Transverse colon (tissue), 4 donors: ENCODE data around the gene TPRG1L. TPM values are rescaled to one million over a fixed set of nuclear protein-coding genes. Genes with fewer than 3 reads are reported as not detected.

Experiments
- DNase-seq: peaks from one replicate; pipeline ENCODE4 v3.0.0-alpha.2; 2019
- H3K27ac ChIP-seq, 4 donors: fragments of 200-600 bp; sonication (generic); 2 replicates each; pipeline ENCODE4 v1.5.1; 2016 to 2018; ENCODE audit warnings: inconsistent platforms in 4 of 4
- H3K27me3 ChIP-seq: fragments of 200-600 bp; sonication (generic); 2 replicates; pipeline ENCODE4 v1.5.1; 2017; ENCODE audit warnings: inconsistent platforms
- H3K36me3 ChIP-seq, 4 donors: fragments of 200-600 bp; sonication (generic); 2 replicates each; pipeline ENCODE4 v1.5.1; 2017 to 2019; ENCODE audit warnings: inconsistent platforms in 4 of 4
- H3K4me1 ChIP-seq, 4 donors: fragments of 200-600 bp; sonication (generic); 2 replicates each; pipeline ENCODE4 v1.5.1; 2017 to 2020; ENCODE audit warnings: inconsistent platforms in 4 of 4
- H3K4me3 ChIP-seq, 4 donors: fragments of 200-600 bp; sonication (generic); 1 replicate in 1 of 4; 2 replicates in 3 of 4; pipeline versions ENCODE4 v1.5.1 to v1.6.1; 2017 to 2019; ENCODE audit warnings: inconsistent platforms in 4 of 4
- H3K9me3 ChIP-seq, 2 donors: fragments of 200-600 bp; sonication (generic); 2 replicates each; pipeline ENCODE4 v1.5.1; 2017 to 2019; ENCODE audit warnings: inconsistent platforms in 2 of 2
- CTCF ChIP-seq, 5 experiments: fragments of 200-600 bp in 3 of 5; fragments of 450-650 bp in 2 of 5; sonication (generic) in 3 of 5; IDR thresholded peaks; 1 replicate in 2 of 5; 2 replicates in 3 of 5; pipeline ENCODE4 v1.5.1; 2016 to 2017; ENCODE audit warnings: antibody characterized with exemption in 5 of 5, inconsistent platforms in 3 of 5, mild to moderate bottlenecking in 2 of 5, moderate library complexity in 1 of 5
- EP300 ChIP-seq: sonication (generic); formaldehyde crosslinking; IDR thresholded peaks from one replicate; pipeline ENCODE4 v1.6.1; 2017; ENCODE audit warnings: antibody characterized with exemption, low read depth
- POLR2A ChIP-seq: fragments of 450-650 bp; IDR thresholded peaks from one replicate; pipeline ENCODE4 v1.6.1; 2016; ENCODE audit warnings: antibody characterized with exemption, mild to moderate bottlenecking, moderate library complexity
- POLR2AphosphoS5 ChIP-seq, 3 donors: sonication (generic); formaldehyde crosslinking; IDR thresholded peaks; one replicate each; pipeline ENCODE4 v1.6.1; 2016; ENCODE audit warnings: antibody characterized with exemption in 3 of 3
- WGBS, 2 donors: methylation state at CpG; one replicate each; pipeline ENCODE4 v1.1.5; 2018; ENCODE audit warnings: low coverage in 1 of 2; 5-methylcytosine and 5-hydroxymethylcytosine counted together
- in situ Hi-C, 4 donors: fragments of 200-750 bp; cut with MboI; loops; one replicate each; pipeline versions ENCODE4 v1.15.0 to v1.15.1; 2017; ENCODE audit warnings: low sequenced_read_pairs in 3 of 4, low pct_ligation_motif_present in 1 of 4, low pct_unique_long_range_greater_than_20kb in 1 of 4
- intact Hi-C: fragments of 100-400 bp; cut with DNase I; formaldehyde crosslinking; loops from one replicate; pipeline ENCODE4 v1.15.1; 2023; ENCODE audit warnings: low total_unique reads
- total RNA-seq, 4 donors: library from RNA; depleted of rRNA; stranded (reverse); fragments of >200 nt; gene quantifications; one replicate each; pipeline ENCODE4 v1.1.0, GENCODE V29; 2016

TPRG1L gene
- total RNA-seq, 4 donors from 2014 or later, result 24.5 to 86.8 (median 56.0) TPM

GRCh38 chr1:3645666-3646355 is 21.0 kb downstream of the TPRG1L start:
- DNase-seq, result no peak
- WGBS, 2 donors, result 96 to 97% methylated on average over 11 to 27 of the region's 27 CpGs
- H3K9me3 ChIP-seq, result no peaks in the 10 kb centered on the region
- in situ Hi-C loops, result no loop called here
- H3K27ac ChIP-seq, result no peak overlapping the region
- peaks cover 0 to 15% (median 7%) of the 10 kb centered on the region in 4 donors for H3K36me3 ChIP-seq
- H3K4me3 ChIP-seq, result no peak overlapping the region
- intact Hi-C loops, result no loop called here
- H3K27me3 ChIP-seq, result peaks cover 8% of the 10 kb centered on the region
- H3K4me1 ChIP-seq, result peaks cover 11 to 21% (median 17%) of the 10 kb centered on the region in 4 donors
- TF ChIP-seq POLR2AphosphoS5 (IDR thresholded peaks at IDR 0.05) (no peak), CTCF (IDR thresholded peaks at IDR 0.05) (no peak), POLR2A (no peak), EP300 (no peak)

GRCh38 chr1:3646596-3646995 is 21.8 kb downstream of the TPRG1L start:
- Histone ChIP-seq H3K27ac (no peak overlapping the region), H3K27me3 (peaks cover 16% of the 10 kb centered on the region), H3K4me3 (no peak overlapping the region), H3K4me1 (peaks cover 12 to 29% (median 23%) of the 10 kb centered on the region in 4 donors), H3K36me3 (peaks cover 0 to 15% (median 7%) of the 10 kb centered on the region in 4 donors), H3K9me3 (no peaks in the 10 kb centered on the region)
- WGBS, 2 donors, result 93 to 96% methylated on average over 5 to 20 of the region's 20 CpGs
- intact Hi-C loops (no loop called here), in situ Hi-C loops (no loop called here)
- DNase-seq, result no peak
- no peak for TF ChIP-seq POLR2A
- TF ChIP-seq CTCF (IDR thresholded peaks at IDR 0.05), result no peak
- no peak for TF ChIP-seq POLR2AphosphoS5 (IDR thresholded peaks at IDR 0.05)
- TF ChIP-seq EP300, result no peak

GRCh38 chr1:3649342-3650247 is 24.8 kb downstream of the TPRG1L start, which contains the start of gene WRAP73:
Gene WRAP73 (minus strand): TSS chr1:3650103. CDS start chr1:3649999, 104 bp downstream.
- intact Hi-C loops, result no loop called here
- TF ChIP-seq POLR2A, result peak; percentile 85
- TF ChIP-seq EP300, result no peak
- TF ChIP-seq POLR2AphosphoS5 (IDR thresholded peaks at IDR 0.05), result peak; percentile 80 to 93 (median 82)
- no peak for TF ChIP-seq CTCF (IDR thresholded peaks at IDR 0.05)
- peak within 1 kb of the TSS; percentile 85 to 93 (median 90) for H3K4me3 ChIP-seq
- 4 to 28% methylated on average over 4 to 44 of the region's 60 CpGs for WGBS, 2 donors
- peak; percentile 93 for DNase-seq
- peaks cover 0 to 15% (median 7%) of the 10 kb centered on the region in 4 donors for H3K36me3 ChIP-seq
- peaks cover 46% of the 10 kb centered on the region for H3K27me3 ChIP-seq
- in situ Hi-C loops, result no loop called here
- peak within 1 kb of the TSS; percentile 9 to 56 (median 44) for H3K27ac ChIP-seq
- H3K4me1 ChIP-seq, result peaks cover 12 to 43% (median 35%) of the 10 kb centered on the region in 4 donors
- no peaks in the 10 kb centered on the region for H3K9me3 ChIP-seq
